IMR-90 (cell line): Measurements from ENCODE around the gene RPS2. TPM values are rescaled to one million over a fixed set of nuclear protein-coding genes. Genes with fewer than 3 reads are reported as not detected.

Source experiments
- ATAC-seq: fragments of 200-7000 bp; cut with Tn5 transposase; 2 replicates; pipeline ENCODE4 v1.9.1; 2020; ENCODE audit warnings: low read depth, mild to moderate bottlenecking, moderate library complexity
- BruUV-seq: library from RNA; stranded (reverse); fragments of 400-500 nt; replicated peaks from 2 replicates; lab custom pipeline; 2021; lab: Mats Ljungman, UMichigan
- CTCF ChIA-PET: fragments of 300-600 bp; formaldehyde crosslinking; extraction: SDS; loops from one replicate; lab custom pipeline; 2021; ENCODE audit warnings: antibody characterized with exemption; lab: Yijun Ruan, JAX
- POLR2A ChIA-PET: fragments of 300-600 bp; sonication (Branson Sonifier 250); formaldehyde crosslinking; loops from one replicate; lab custom pipeline; 2022; ENCODE audit warnings: antibody characterized with exemption; ENCODE audit not compliant: unreplicated experiment; lab: Charles Lee
- DNase-seq: peaks from one replicate; pipeline ENCODE4 v3.0.0; 2013
- H2AFZ ChIP-seq: replicated peaks from 2 replicates; pipeline ENCODE3; 2013; ENCODE audit warnings: low read length, mild to moderate bottlenecking; ENCODE audit not compliant: poor library complexity
- H2AK5ac ChIP-seq: 2 replicates; pipeline ENCODE4 v1.6.1; 2013; ENCODE audit warnings: low read depth, low read length, inconsistent platforms
- H2AK9ac ChIP-seq: replicated peaks from 2 replicates; pipeline ENCODE3; 2013; ENCODE audit warnings: mild to moderate bottlenecking, low read depth, low read length, moderate library complexity; ENCODE audit not compliant: poor library complexity
- H2BK120ac ChIP-seq: 2 replicates; pipeline ENCODE4 v1.6.1; 2013; ENCODE audit warnings: low read depth, low read length, inconsistent platforms
- H2BK15ac ChIP-seq: 3 replicates; pipeline ENCODE4 v1.6.1; 2013; ENCODE audit warnings: low read depth, low read length, inconsistent platforms
- H2BK20ac ChIP-seq: 2 replicates; pipeline ENCODE4 v1.6.1; 2013; ENCODE audit warnings: low read depth, mild to moderate bottlenecking, inconsistent platforms, low read length, moderate library complexity
- H2BK5ac ChIP-seq: 2 replicates; pipeline ENCODE4 v1.6.1; 2013; ENCODE audit warnings: mild to moderate bottlenecking, low read depth, low read length, inconsistent platforms; ENCODE audit not compliant: poor library complexity, severe bottlenecking
- H3K14ac ChIP-seq: replicated peaks from 2 replicates; pipeline ENCODE4 v1.6.1; 2013; ENCODE audit warnings: low read depth, low read length, inconsistent platforms
- H3K18ac ChIP-seq: 2 replicates; pipeline ENCODE4 v1.6.1; 2013; ENCODE audit warnings: low read depth, low read length, control low read depth
- H3K23ac ChIP-seq: 2 replicates; pipeline ENCODE4 v1.6.1; 2013; ENCODE audit warnings: low read depth, low read length, inconsistent platforms
- H3K27ac ChIP-seq: 2 replicates; pipeline ENCODE4 v1.5.1; 2013; ENCODE audit warnings: mild to moderate bottlenecking, control low read depth, low read length; ENCODE audit not compliant: insufficient read depth
- H3K27me3 ChIP-seq: 2 replicates; pipeline ENCODE4 v1.6.1; 2013; ENCODE audit warnings: low read length; ENCODE audit not compliant: control insufficient read depth, insufficient read depth
- H3K36me3 ChIP-seq: 2 replicates; pipeline ENCODE4 v1.6.1; 2013; ENCODE audit warnings: low read length, mixed read lengths; ENCODE audit not compliant: control insufficient read depth, insufficient read depth
- H3K4ac ChIP-seq: 2 replicates; pipeline ENCODE4 v1.6.1; 2013; ENCODE audit warnings: low read depth, low read length, inconsistent platforms
- H3K4me1 ChIP-seq: 2 replicates; pipeline ENCODE4 v1.6.1; 2013; ENCODE audit warnings: low read length, mixed read lengths; ENCODE audit not compliant: control insufficient read depth, insufficient read depth
- H3K4me2 ChIP-seq: 2 replicates; pipeline ENCODE4 v1.6.1; 2013; ENCODE audit warnings: low read depth, mild to moderate bottlenecking, control low read depth, low read length, moderate library complexity
- H3K4me3 ChIP-seq: 2 replicates; pipeline ENCODE4 v1.5.1; 2013; ENCODE audit warnings: low read depth, mild to moderate bottlenecking, control low read depth, low read length, moderate library complexity; ENCODE audit not compliant: insufficient read depth
- H3K56ac ChIP-seq: 2 replicates; pipeline ENCODE4 v1.6.1; 2013; ENCODE audit warnings: low read length, inconsistent platforms; ENCODE audit not compliant: insufficient read depth; ENCODE audit errors: extremely low read depth
- H3K79me1 ChIP-seq, 2 experiments: 2 replicates each; pipeline ENCODE4 v1.6.1; 2013; ENCODE audit warnings: low read length in 2 of 2, inconsistent platforms in 1 of 2, low read depth in 1 of 2
- H3K9ac ChIP-seq: 2 replicates; pipeline ENCODE4 v1.6.1; 2013; ENCODE audit warnings: low read depth, low read length, control low read depth
- H3K9me1 ChIP-seq: 2 replicates; pipeline ENCODE4 v1.6.1; 2013; ENCODE audit warnings: low read length, inconsistent platforms; ENCODE audit not compliant: insufficient read depth
- H3K9me3 ChIP-seq: 2 replicates; pipeline ENCODE4 v1.6.1; 2013; ENCODE audit warnings: low read length; ENCODE audit not compliant: control insufficient read depth, insufficient read depth
- H4K20me1 ChIP-seq: 2 replicates; pipeline ENCODE4 v1.6.1; 2013; ENCODE audit warnings: low read length, inconsistent platforms; ENCODE audit not compliant: insufficient read depth
- H4K5ac ChIP-seq: 2 replicates; pipeline ENCODE4 v1.6.1; 2013; ENCODE audit warnings: mild to moderate bottlenecking, low read depth, low read length, control low read depth
- H4K8ac ChIP-seq, 2 experiments: 2 replicates each; pipeline ENCODE4 v1.6.1; 2013; ENCODE audit warnings: low read depth in 2 of 2, low read length in 2 of 2, control low read depth in 1 of 2, inconsistent platforms in 1 of 2
- H4K91ac ChIP-seq: 2 replicates; pipeline ENCODE4 v1.6.1; 2013; ENCODE audit warnings: low read depth, low read length, inconsistent platforms; ENCODE audit not compliant: insufficient read depth
- BHLHE40 ChIP-seq: fragments of 150-350 bp; IDR thresholded peaks from 2 replicates; pipeline ENCODE4 v1.6.1; 2016; ENCODE audit warnings: mild to moderate bottlenecking, low read depth, low read length
- CEBPB ChIP-seq: IDR thresholded peaks from 2 replicates; pipeline ENCODE4 v1.6.1; 2012; ENCODE audit warnings: low read depth, low read length, improper control_type of control experiment
- CHD1 ChIP-seq: IDR thresholded peaks from 2 replicates; pipeline ENCODE4 v1.6.1; 2012; ENCODE audit warnings: low read depth, low read length, improper control_type of control experiment
- FOS ChIP-seq: fragments of 150-350 bp; IDR thresholded peaks from 2 replicates; pipeline ENCODE4 v1.6.1; 2016; ENCODE audit warnings: low read depth, low read length
- MAFK ChIP-seq: IDR thresholded peaks from 2 replicates; pipeline ENCODE4 v1.6.1; 2012; ENCODE audit warnings: low read depth, low read length, improper control_type of control experiment
- MAZ ChIP-seq: IDR thresholded peaks from 2 replicates; pipeline ENCODE4 v1.6.1; 2012; ENCODE audit warnings: low read depth, mild to moderate bottlenecking, low read length, improper control_type of control experiment, moderate library complexity, borderline replicate concordance
- POLR2A ChIP-seq: IDR thresholded peaks from 2 replicates; pipeline ENCODE4 v1.6.1; 2012; ENCODE audit warnings: mild to moderate bottlenecking, low read depth, low read length
- RCOR1 ChIP-seq: IDR thresholded peaks from 2 replicates; pipeline ENCODE4 v1.6.1; 2012; ENCODE audit warnings: mild to moderate bottlenecking, low read length, improper control_type of control experiment; ENCODE audit not compliant: insufficient replicate concordance
- WGBS, 2 experiments: methylation state at CpG; one replicate each; pipeline versions ENCODE4 v1.1.5 to v1.1.7; 2013; ENCODE audit warnings: missing lambda C conversion rate in 2 of 2; ENCODE audit not compliant: insufficient read length in 1 of 2; ENCODE audit errors: extremely low coverage in 2 of 2; 5-methylcytosine and 5-hydroxymethylcytosine counted together
- dilution Hi-C: fragments of 300-500 bp; cut with HindIII; formaldehyde crosslinking; loops from one replicate; pipeline ENCODE4 v1.14.3; 2018; ENCODE audit warnings: low sequenced_read_pairs; ENCODE audit not compliant: unreplicated experiment
- in situ Hi-C: fragments of 300-500 bp; cut with MboI; formaldehyde crosslinking; loops from 3 replicates; pipeline ENCODE4 v1.14.3; 2019; ENCODE audit warnings: low sequenced_read_pairs, inconsistent platforms, mixed read lengths
- intact Hi-C: fragments of 100-400 bp; cut with micrococcal nuclease; formaldehyde crosslinking; loops from 2 replicates; pipeline ENCODE4 v1.10.0; 2022
- polyA plus RNA-seq, 3 experiments: library from polyadenylated mRNA; depleted of rRNA; stranded (reverse); fragments of >200 nt; gene quantifications; 2 replicates each; pipeline ENCODE4 v1.2.3, GENCODE V29; 2012; ENCODE audit warnings: low replicate concordance in 1 of 3
- total RNA-seq: library from RNA; depleted of rRNA; stranded (reverse); fragments of >200 nt; gene quantifications from 2 replicates; pipeline ENCODE4 v1.2.3, GENCODE V29; 2012
- TF ChIP-seq, protein P1 (sequence below): fragments of 150-350 bp; IDR thresholded peaks from 2 replicates; pipeline ENCODE4 v1.6.1; 2016; ENCODE audit warnings: low read depth, mild to moderate bottlenecking, low read length, moderate library complexity, borderline replicate concordance

RPS2 gene
- total and polyA plus RNA-seq, 2 of the 4 experiments (the other 2 are of a cell fraction) = 2,703 to 6,941 TPM

DNA sequence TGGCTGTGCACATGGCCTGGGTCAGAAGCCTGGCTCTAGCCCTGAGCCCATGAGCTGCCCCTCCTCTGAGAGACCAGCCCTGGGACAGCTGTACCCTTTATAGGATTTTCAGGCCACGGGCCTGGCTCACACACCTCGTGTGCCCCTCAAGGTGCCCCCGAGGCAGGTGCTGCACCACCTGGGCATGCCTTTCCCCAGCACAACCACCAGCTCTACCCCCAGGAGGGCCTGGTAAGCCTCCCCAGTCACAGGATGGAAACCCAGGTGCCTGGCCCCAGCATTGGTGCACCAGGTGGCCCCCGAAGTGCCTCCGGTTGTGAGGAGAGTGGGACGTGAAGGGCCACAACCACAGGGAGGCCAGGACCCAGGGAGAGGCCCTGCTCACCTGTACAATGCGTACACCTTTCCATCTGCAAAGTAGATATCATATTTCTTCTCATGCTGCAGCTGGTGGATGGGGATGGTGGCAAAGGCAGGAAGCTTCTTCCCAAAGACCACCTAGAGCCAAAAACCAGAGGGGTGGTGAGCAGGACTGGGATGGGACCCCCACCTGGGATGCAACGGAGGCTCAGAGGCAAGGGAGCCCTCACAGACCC is 38.7 kb upstream of the RPS2 start:
- H4K8ac ChIP-seq = no peak overlapping the region
- H2AFZ ChIP-seq = no peak overlapping the region
- CTCF ChIA-PET = interaction anchor here (0.9 to 1.7 kb wide), 3 partner anchors 10 to 24 kb away, joined by 3 to 8 read pairs (median 5); no protein-coding TSS in a partner anchor
- no peak overlapping the region for H3K23ac ChIP-seq
- H2BK20ac ChIP-seq = no peak overlapping the region
- peaks cover 54% of the 10 kb centered on the region for H3K36me3 ChIP-seq
- H2BK120ac ChIP-seq = no peak overlapping the region
- no peak overlapping the region for H3K9ac ChIP-seq
- H4K91ac ChIP-seq = no peak overlapping the region
- no peak overlapping the region for H3K4ac ChIP-seq
- ATAC-seq = no peak
- H4K20me1 ChIP-seq = peaks cover 71% of the 10 kb centered on the region
- no peak overlapping the region for H4K5ac ChIP-seq
- peaks cover 8% of the 10 kb centered on the region; the same call in 1 of the 2 replicates for H3K9me1 ChIP-seq
- H3K4me1 ChIP-seq = peaks cover 21% of the 10 kb centered on the region
- POLR2A ChIA-PET = interaction anchor here (1.0 kb wide), 1 partner anchor 152 kb away, joined by 3 read pairs; the partner anchor contains the start of gene TRAF7
- in situ Hi-C loops = no loop called here
- no peak overlapping the region for H3K27ac ChIP-seq
- H3K9me3 ChIP-seq = no peaks in the 10 kb centered on the region
- intact Hi-C loops = loop anchor here (5.0 kb wide), 1 partner anchor 139 kb away; no protein-coding TSS in a partner anchor
- TF ChIP-seq MAZ (no peak), FOS (no peak), RCOR1 (no peak), MAFK (no peak), BHLHE40 (no peak), CHD1 (no peak), POLR2A (no peak), CEBPB (no peak)
- TF ChIP-seq, protein P1, sequence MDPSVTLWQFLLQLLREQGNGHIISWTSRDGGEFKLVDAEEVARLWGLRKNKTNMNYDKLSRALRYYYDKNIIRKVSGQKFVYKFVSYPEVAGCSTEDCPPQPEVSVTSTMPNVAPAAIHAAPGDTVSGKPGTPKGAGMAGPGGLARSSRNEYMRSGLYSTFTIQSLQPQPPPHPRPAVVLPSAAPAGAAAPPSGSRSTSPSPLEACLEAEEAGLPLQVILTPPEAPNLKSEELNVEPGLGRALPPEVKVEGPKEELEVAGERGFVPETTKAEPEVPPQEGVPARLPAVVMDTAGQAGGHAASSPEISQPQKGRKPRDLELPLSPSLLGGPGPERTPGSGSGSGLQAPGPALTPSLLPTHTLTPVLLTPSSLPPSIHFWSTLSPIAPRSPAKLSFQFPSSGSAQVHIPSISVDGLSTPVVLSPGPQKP = no peak
- H3K27me3 ChIP-seq = no peaks in the 10 kb centered on the region
- peak overlapping the region; percentile 17; the same call in 1 of the 2 replicates for H2AK5ac ChIP-seq
- DNase-seq = no peak
- dilution Hi-C loops = no loop called here
- no peak overlapping the region for H3K14ac ChIP-seq
- H2AK9ac ChIP-seq = no peak overlapping the region
- H3K4me2 ChIP-seq = no peak overlapping the region
- BruUV-seq = no TSS peak
- no peak overlapping the region for H3K4me3 ChIP-seq
- H3K79me1 ChIP-seq = peaks cover 10 to 83% of the 10 kb centered on the region in 2 experiments; a peak in 3 of 4 replicates
- no peak overlapping the region for H3K18ac ChIP-seq
- no peak overlapping the region for H2BK15ac ChIP-seq
- no peak overlapping the region for H3K56ac ChIP-seq
- WGBS, 2 experiments = 88% methylated on average over 3 of the region's 8 CpGs; no CpG with 5 or more reads in 1 of the 2 experiments
- no peak overlapping the region for H2BK5ac ChIP-seq
